MM.1S (cell line): ENCODE measurements around the gene SCO2.

ENCODE experiments used
- DNase-seq: peaks from one replicate; pipeline ENCODE4 v3.0.0-alpha.2; 2015
- H2AFZ ChIP-seq: fragments of 300-600 bp; sonication (generic); 2 replicates; pipeline ENCODE4 v1.6.0; 2016; ENCODE audit warnings: antibody characterized with exemption, low read length
- H3F3A ChIP-seq: fragments of 300-600 bp; sonication (generic); 2 replicates; pipeline ENCODE4 v1.6.1; 2016; ENCODE audit warnings: mild to moderate bottlenecking, antibody characterized with exemption, low read length, moderate library complexity, mixed read lengths; ENCODE audit not compliant: insufficient read depth
- H3K27ac ChIP-seq: fragments of 300-600 bp; sonication (generic); 2 replicates; pipeline ENCODE4 v1.5.1; 2016; ENCODE audit warnings: mild to moderate bottlenecking, low read length
- H3K27me3 ChIP-seq: fragments of 300-600 bp; sonication (generic); replicated peaks from 2 replicates; pipeline ENCODE4 v1.6.0; 2016; ENCODE audit warnings: low read length; ENCODE audit not compliant: insufficient read depth
- H3K36me3 ChIP-seq: fragments of 300-600 bp; sonication (generic); replicated peaks from 2 replicates; pipeline ENCODE4 v1.6.1; 2016; ENCODE audit warnings: mild to moderate bottlenecking, low read length, mixed read lengths; ENCODE audit not compliant: insufficient read depth
- H3K4me1 ChIP-seq: fragments of 300-600 bp; sonication (generic); 2 replicates; pipeline ENCODE4 v1.6.1; 2016; ENCODE audit warnings: low read length, mixed read lengths
- H3K4me2 ChIP-seq: fragments of 300-600 bp; sonication (generic); 2 replicates; pipeline ENCODE4 v1.6.0; 2016; ENCODE audit warnings: low read depth, low read length
- H3K4me3 ChIP-seq: fragments of 300-600 bp; sonication (generic); 2 replicates; pipeline ENCODE4 v1.5.1; 2016; ENCODE audit warnings: low read length, mixed read lengths
- H3K79me2 ChIP-seq: fragments of 300-600 bp; sonication (generic); 2 replicates; pipeline ENCODE4 v1.6.1; 2016; ENCODE audit warnings: mixed run types, low read length, mixed read lengths
- H3K9ac ChIP-seq: fragments of 300-600 bp; sonication (generic); 2 replicates; pipeline ENCODE4 v1.6.1; 2016; ENCODE audit warnings: low read length, mixed read lengths
- H3K9me2 ChIP-seq: fragments of 300-600 bp; sonication (generic); replicated peaks from 2 replicates; pipeline ENCODE4 v1.6.1; 2016; ENCODE audit warnings: mild to moderate bottlenecking, low read length, mixed read lengths; ENCODE audit not compliant: insufficient read depth
- H3K9me3 ChIP-seq: fragments of 300-600 bp; sonication (generic); replicated peaks from 2 replicates; pipeline ENCODE4 v1.6.1; 2016; ENCODE audit warnings: mild to moderate bottlenecking, low read length, mixed read lengths; ENCODE audit not compliant: insufficient read depth
- H4K20me1 ChIP-seq: fragments of 300-600 bp; sonication (generic); 2 replicates; pipeline ENCODE4 v1.6.1; 2016; ENCODE audit warnings: mild to moderate bottlenecking, low read length, moderate library complexity, mixed read lengths; ENCODE audit not compliant: insufficient read depth
- CTCF ChIP-seq: fragments of 300-600 bp; sonication (generic); IDR thresholded peaks from 2 replicates; pipeline ENCODE4 v1.5.1; 2016; ENCODE audit warnings: antibody characterized with exemption, low read length, mixed read lengths
- EZH2 ChIP-seq: fragments of 300-600 bp; sonication (generic); optimal IDR thresholded peaks from 2 replicates; pipeline ENCODE3; 2017; ENCODE audit warnings: low read depth, mild to moderate bottlenecking, antibody characterized with exemption, low read length, mixed read lengths
- EZH2phosphoT487 ChIP-seq: fragments of 300-600 bp; sonication (generic); IDR thresholded peaks from 2 replicates; pipeline ENCODE4 v1.6.1; 2018; ENCODE audit warnings: antibody characterized with exemption, low read length

The SCO2 gene

GRCh38 chr22:50487290-50488005 is 38.0 kb downstream of the SCO2 start:
- Histone ChIP-seq H3K27ac (no peak overlapping the region), H3K9me3 (no peaks in the 10 kb centered on the region), H2AFZ (no peak overlapping the region), H3K4me1 (no peaks in the 10 kb centered on the region), H3F3A (no peaks in the 10 kb centered on the region), H3K4me2 (0 out of 2 replicates have a peak overlapping the region, but pooled peaks have one; percentile 0), H3K36me3 (no peaks in the 10 kb centered on the region), H3K9ac (no peak overlapping the region), H4K20me1 (no peaks in the 10 kb centered on the region), H3K79me2 (no peaks in the 10 kb centered on the region), H3K27me3 (no peaks in the 10 kb centered on the region), H3K4me3 (no peak overlapping the region), H3K9me2 (no peaks in the 10 kb centered on the region)
- TF ChIP-seq CTCF = no peak
- TF ChIP-seq EZH2 = no peak
- no peak for TF ChIP-seq EZH2phosphoT487
- no peak for DNase-seq

GRCh38 chr22:50486561-50487289 is 38.7 kb downstream of the SCO2 start, which contains the start of gene MIOX:
Gene MIOX, plus strand, starts transcription at chr22:50486859. Its CDS starts 39 bp downstream, at chr22:50486898.
- Histone ChIP-seq H4K20me1 (no peaks in the 10 kb centered on the region), H3K36me3 (no peaks in the 10 kb centered on the region), H3K4me3 (no peak within 1 kb of the TSS), H3K4me1 (no peaks in the 10 kb centered on the region), H3K9me3 (no peaks in the 10 kb centered on the region), H3K27me3 (no peaks in the 10 kb centered on the region), H3K9ac (no peak within 1 kb of the TSS), H2AFZ (no peak within 1 kb of the TSS), H3F3A (no peaks in the 10 kb centered on the region), H3K9me2 (no peaks in the 10 kb centered on the region), H3K79me2 (no peaks in the 10 kb centered on the region), H3K27ac (no peak within 1 kb of the TSS), H3K4me2 (0 out of 2 replicates have a peak within 1 kb of the TSS, but pooled peaks have one; percentile 0)
- TF ChIP-seq EZH2phosphoT487 (no peak), CTCF (no peak)
- no peak for DNase-seq

- Histone ChIP-seq H4K20me1 (no peaks in the 10 kb centered on the region), H2AFZ (no peak overlapping the region), H3K9me2 (no peaks in the 10 kb centered on the region), H3K36me3 (no peaks in the 10 kb centered on the region), H3K4me3 (no peak overlapping the region), H3K4me1 (no peaks in the 10 kb centered on the region), H3F3A (no peaks in the 10 kb centered on the region), H3K4me2 (no peak overlapping the region), H3K27me3 (0 out of 2 replicates have a peak, but pooled peaks cover under 1% of the 10 kb centered on the region), H3K9me3 (no peaks in the 10 kb centered on the region), H3K79me2 (no peaks in the 10 kb centered on the region), H3K9ac (no peak overlapping the region), H3K27ac (no peak overlapping the region)
- no peak for DNase-seq
- TF ChIP-seq EZH2 (no peak), CTCF (no peak), EZH2phosphoT487 (no peak)
These were observed 39.9 kb downstream of the SCO2 start for GRCh38 chr22:50485221-50486131.
